ENCODE results near the gene CNTN4.
"Not testable (repeated sequence)": the region's sequence is repeated elsewhere in the genome, so short reads cannot be mapped to it uniquely, and the experiment has no call there.

CNTN4 gene

GRCh38 chr3:2984005-2984830, 885.6 kb downstream of the CNTN4 start:
- H3K36me3 ChIP-seq (ENCODE audit: control insufficient read depth in 1 of 2, insufficient read depth in 2 of 2, low read length in 2 of 2), result no peaks in the 10 kb centered on the region
- no peak overlapping the region for H3K27ac ChIP-seq (ENCODE audit: low read length)
- H3K27me3 ChIP-seq (ENCODE audit: low read depth, low read length), result no peaks in the 10 kb centered on the region
- no peaks in the 10 kb centered on the region for H3K9me3 ChIP-seq (ENCODE audit: control insufficient read depth in 1 of 2, low read length in 2 of 2)
- no peaks in the 10 kb centered on the region for H3K4me1 ChIP-seq (ENCODE audit: control insufficient read depth in 1 of 2, insufficient read depth in 2 of 2, low read length in 2 of 2)
- no peak overlapping the region for H3K4me3 ChIP-seq (ENCODE audit: low read depth in 1 of 2, low read length in 2 of 2)

GRCh38 chr3:2984831-2985220, 886.2 kb downstream of the CNTN4 start:
- Histone ChIP-seq H3K4me3 (ENCODE audit: low read depth in 1 of 2, low read length in 2 of 2) (no peak overlapping the region), H3K27ac (ENCODE audit: low read length) (no peak overlapping the region), H3K36me3 (ENCODE audit: control insufficient read depth in 1 of 2, insufficient read depth in 2 of 2, low read length in 2 of 2) (no peaks in the 10 kb centered on the region), H3K27me3 (ENCODE audit: low read depth, low read length) (no peaks in the 10 kb centered on the region), H3K9me3 (ENCODE audit: control insufficient read depth in 1 of 2, low read length in 2 of 2) (no peaks in the 10 kb centered on the region), H3K4me1 (ENCODE audit: control insufficient read depth in 1 of 2, insufficient read depth in 2 of 2, low read length in 2 of 2) (no peaks in the 10 kb centered on the region)

- no peak overlapping the region for H3K4me3 ChIP-seq (ENCODE audit: low read depth in 1 of 2, low read length in 2 of 2)
- H3K27ac ChIP-seq (ENCODE audit: low read length), result no peak overlapping the region
- H3K4me1 ChIP-seq (ENCODE audit: control insufficient read depth in 1 of 2, insufficient read depth in 2 of 2, low read length in 2 of 2), result no peaks in the 10 kb centered on the region
- no peaks in the 10 kb centered on the region for H3K9me3 ChIP-seq (ENCODE audit: control insufficient read depth in 1 of 2, low read length in 2 of 2)
- no peaks in the 10 kb centered on the region for H3K36me3 ChIP-seq (ENCODE audit: control insufficient read depth in 1 of 2, insufficient read depth in 2 of 2, low read length in 2 of 2)
- no peaks in the 10 kb centered on the region for H3K27me3 ChIP-seq (ENCODE audit: low read depth, low read length)
These were observed 886.8 kb downstream of the CNTN4 start for GRCh38 chr3:2985479-2985878.

GRCh38 chr3:2992534-2992933, 893.9 kb downstream of the CNTN4 start:
- H3K9me3 ChIP-seq (ENCODE audit: control insufficient read depth in 1 of 2, low read length in 2 of 2), result no peaks in the 10 kb centered on the region
- no peak overlapping the region for H3K27ac ChIP-seq (ENCODE audit: low read length)
- no peaks in the 10 kb centered on the region for H3K27me3 ChIP-seq (ENCODE audit: low read depth, low read length)
- H3K4me1 ChIP-seq (ENCODE audit: control insufficient read depth in 1 of 2, insufficient read depth in 2 of 2, low read length in 2 of 2), result no peaks in the 10 kb centered on the region
- H3K36me3 ChIP-seq (ENCODE audit: control insufficient read depth in 1 of 2, insufficient read depth in 2 of 2, low read length in 2 of 2), result no peaks in the 10 kb centered on the region
- H3K4me3 ChIP-seq (ENCODE audit: low read depth in 1 of 2, low read length in 2 of 2), result no peak overlapping the region

- H3K27me3 ChIP-seq (ENCODE audit: low read depth, low read length); H3K4me1 ChIP-seq (ENCODE audit: control insufficient read depth in 1 of 2, insufficient read depth in 2 of 2, low read length in 2 of 2); H3K4me3 ChIP-seq (ENCODE audit: low read depth in 1 of 2, low read length in 2 of 2); H3K9me3 ChIP-seq (ENCODE audit: control insufficient read depth in 1 of 2, low read length in 2 of 2); H3K27ac ChIP-seq (ENCODE audit: low read length); H3K36me3 ChIP-seq (ENCODE audit: control insufficient read depth in 1 of 2, insufficient read depth in 2 of 2, low read length in 2 of 2): not testable (repeated sequence)
These were observed 894.5 kb downstream of the CNTN4 start for GRCh38 chr3:2993130-2993529.

GRCh38 chr3:2993736-2994135, 895.1 kb downstream of the CNTN4 start:
- H3K36me3 ChIP-seq (ENCODE audit: control insufficient read depth in 1 of 2, insufficient read depth in 2 of 2, low read length in 2 of 2), result no peaks in the 10 kb centered on the region
- no peak overlapping the region for H3K4me3 ChIP-seq (ENCODE audit: low read depth in 1 of 2, low read length in 2 of 2)
- no peaks in the 10 kb centered on the region for H3K4me1 ChIP-seq (ENCODE audit: control insufficient read depth in 1 of 2, insufficient read depth in 2 of 2, low read length in 2 of 2)
- no peaks in the 10 kb centered on the region for H3K9me3 ChIP-seq (ENCODE audit: control insufficient read depth in 1 of 2, low read length in 2 of 2)
- H3K27me3 ChIP-seq (ENCODE audit: low read depth, low read length), result no peaks in the 10 kb centered on the region
- no peak overlapping the region for H3K27ac ChIP-seq (ENCODE audit: low read length)

- Histone ChIP-seq H3K27me3 (ENCODE audit: low read depth, low read length) (no peaks in the 10 kb centered on the region), H3K36me3 (ENCODE audit: control insufficient read depth in 1 of 2, insufficient read depth in 2 of 2, low read length in 2 of 2) (no peaks in the 10 kb centered on the region), H3K27ac (ENCODE audit: low read length) (no peak overlapping the region), H3K9me3 (ENCODE audit: control insufficient read depth in 1 of 2, low read length in 2 of 2) (no peaks in the 10 kb centered on the region), H3K4me3 (ENCODE audit: low read depth in 1 of 2, low read length in 2 of 2) (no peak overlapping the region), H3K4me1 (ENCODE audit: control insufficient read depth in 1 of 2, insufficient read depth in 2 of 2, low read length in 2 of 2) (no peaks in the 10 kb centered on the region)
These were observed 896.5 kb downstream of the CNTN4 start for GRCh38 chr3:2995195-2995594.

- no peaks in the 10 kb centered on the region for H3K4me1 ChIP-seq (ENCODE audit: control insufficient read depth in 1 of 2, insufficient read depth in 2 of 2, low read length in 2 of 2)
- no peak overlapping the region for H3K27ac ChIP-seq (ENCODE audit: low read length)
- no peaks in the 10 kb centered on the region for H3K9me3 ChIP-seq (ENCODE audit: control insufficient read depth in 1 of 2, low read length in 2 of 2)
- no peak overlapping the region for H3K4me3 ChIP-seq (ENCODE audit: low read depth in 1 of 2, low read length in 2 of 2)
- H3K36me3 ChIP-seq (ENCODE audit: control insufficient read depth in 1 of 2, insufficient read depth in 2 of 2, low read length in 2 of 2), result no peaks in the 10 kb centered on the region
- H3K27me3 ChIP-seq (ENCODE audit: low read depth, low read length), result no peaks in the 10 kb centered on the region
These were observed 906.6 kb downstream of the CNTN4 start for GRCh38 chr3:3005146-3005744.

GRCh38 chr3:3013317-3014052, 914.8 kb downstream of the CNTN4 start:
- Histone ChIP-seq H3K36me3 (ENCODE audit: control insufficient read depth in 1 of 2, insufficient read depth in 2 of 2, low read length in 2 of 2) (no peaks in the 10 kb centered on the region), H3K4me1 (ENCODE audit: control insufficient read depth in 1 of 2, insufficient read depth in 2 of 2, low read length in 2 of 2) (peaks cover 0 to 4% of the 10 kb centered on the region in 2 donors), H3K4me3 (ENCODE audit: low read depth in 1 of 2, low read length in 2 of 2) (no peak overlapping the region)

GRCh38 chr3:3015185-3016089, 916.8 kb downstream of the CNTN4 start:
- Histone ChIP-seq H3K4me3 (ENCODE audit: low read depth in 1 of 2, low read length in 2 of 2) (no peak overlapping the region), H3K4me1 (ENCODE audit: control insufficient read depth in 1 of 2, insufficient read depth in 2 of 2, low read length in 2 of 2) (peaks cover 0 to 4% of the 10 kb centered on the region in 2 donors), H3K27ac (ENCODE audit: low read length) (no peak overlapping the region), H3K27me3 (ENCODE audit: low read depth, low read length) (no peaks in the 10 kb centered on the region), H3K9me3 (ENCODE audit: control insufficient read depth in 1 of 2, low read length in 2 of 2) (no peaks in the 10 kb centered on the region), H3K36me3 (ENCODE audit: control insufficient read depth in 1 of 2, insufficient read depth in 2 of 2, low read length in 2 of 2) (no peaks in the 10 kb centered on the region)

More at GRCh38 chr3:3013317-3014052, 914.8 kb downstream of the CNTN4 start:
- Histone ChIP-seq H3K27ac (ENCODE audit: low read length) (no peak overlapping the region), H3K9me3 (ENCODE audit: control insufficient read depth in 1 of 2, low read length in 2 of 2) (no peaks in the 10 kb centered on the region), H3K27me3 (ENCODE audit: low read depth, low read length) (no peaks in the 10 kb centered on the region)

- no peak overlapping the region for H3K27ac ChIP-seq (ENCODE audit: low read length)
- H3K4me1 ChIP-seq (ENCODE audit: control insufficient read depth in 1 of 2, insufficient read depth in 2 of 2, low read length in 2 of 2), result peaks cover 0 to 4% of the 10 kb centered on the region in 2 donors
- no peaks in the 10 kb centered on the region for H3K9me3 ChIP-seq (ENCODE audit: control insufficient read depth in 1 of 2, low read length in 2 of 2)
- no peaks in the 10 kb centered on the region for H3K36me3 ChIP-seq (ENCODE audit: control insufficient read depth in 1 of 2, insufficient read depth in 2 of 2, low read length in 2 of 2)
- no peak overlapping the region for H3K4me3 ChIP-seq (ENCODE audit: low read depth in 1 of 2, low read length in 2 of 2)
- no peaks in the 10 kb centered on the region for H3K27me3 ChIP-seq (ENCODE audit: low read depth, low read length)
These were observed 917.6 kb downstream of the CNTN4 start for GRCh38 chr3:3016226-3016625.
